ENCODE data around the gene PRPF6. TPM values are rescaled to one million over a fixed set of nuclear protein-coding genes. Genes with fewer than 3 reads are reported as not detected.

PRPF6 gene
- total and polyA plus RNA-seq, 5 donors from 2014 or later, result 61.8 to 85.3 (median 77.0) TPM

- Mint-ChIP-seq H3K9me3 (peaks cover 0 to 1% (median 0%) of the 10 kb centered on the region in 7 donors), H3K4me3 (peak overlapping the region; percentile 64 to 79 (median 72)), H3K36me3 (no peaks in the 10 kb centered on the region), H3K4me1 (peaks cover 0 to 46% (median 16%) of the 10 kb centered on the region in 4 donors), H3K27ac (peak overlapping the region in 2 of 3 donors; percentile 75 to 82), H3K27me3 (peaks cover 36% of the 10 kb centered on the region)
- DNase-seq, result no peak
- Histone ChIP-seq H3K27ac (ENCODE audit: insufficient read depth, low read length, poor library complexity, severe bottlenecking) (no peak overlapping the region), H3K36me3 (ENCODE audit: control insufficient read depth, insufficient read depth, low read length) (no peaks in the 10 kb centered on the region), H3K9me3 (ENCODE audit: control insufficient read depth in 2 of 2, low read length in 2 of 2) (no peaks in the 10 kb centered on the region), H3K27me3 (ENCODE audit: control insufficient read depth, insufficient read depth, low read length) (no peaks in the 10 kb centered on the region), H3K4me1 (ENCODE audit: control insufficient read depth, insufficient read depth, low read length, poor library complexity, severe bottlenecking) (peaks cover 40% of the 10 kb centered on the region), H3K4me3 (ENCODE audit: low read depth, low read length) (no peak overlapping the region)
- no peak for ATAC-seq (ENCODE audit: low read depth in 2 of 2)
Measured at GRCh38 chr20:64043768-64044167, 62.8 kb downstream of the PRPF6 start.

GRCh38 chr20:64044484-64045247 lies 63.7 kb downstream of the PRPF6 start:
- peaks cover 36% of the 10 kb centered on the region for H3K27me3 Mint-ChIP-seq
- H3K4me1 Mint-ChIP-seq, result peaks cover 0 to 45% (median 14%) of the 10 kb centered on the region in 4 donors
- H3K27ac Mint-ChIP-seq, result peak overlapping the region in 1 of 3 donors; percentile 29

GRCh38 chr20:64045346-64046011 lies 64.5 kb downstream of the PRPF6 start:
- no peak overlapping the region for H3K4me3 ChIP-seq (ENCODE audit: low read depth, low read length)
- peaks cover 0 to 41% (median 11%) of the 10 kb centered on the region in 4 donors for H3K4me1 Mint-ChIP-seq
- ATAC-seq (ENCODE audit: low read depth in 2 of 2) (no peak), DNase-seq (no peak)
- H3K36me3 ChIP-seq (ENCODE audit: control insufficient read depth, insufficient read depth, low read length), result no peaks in the 10 kb centered on the region
- H3K36me3 Mint-ChIP-seq, result no peaks in the 10 kb centered on the region
- H3K27me3 ChIP-seq (ENCODE audit: control insufficient read depth, insufficient read depth, low read length), result no peaks in the 10 kb centered on the region
- no peak overlapping the region for H3K27ac ChIP-seq (ENCODE audit: insufficient read depth, low read length, poor library complexity, severe bottlenecking)
- H3K9me3 ChIP-seq (ENCODE audit: control insufficient read depth in 2 of 2, low read length in 2 of 2), result no peaks in the 10 kb centered on the region
- peaks cover 0 to 1% (median 0%) of the 10 kb centered on the region in 7 donors for H3K9me3 Mint-ChIP-seq
- peak overlapping the region in 1 of 4 donors; percentile 38 for H3K4me3 Mint-ChIP-seq
- H3K4me1 ChIP-seq (ENCODE audit: control insufficient read depth, insufficient read depth, low read length, poor library complexity, severe bottlenecking), result peaks cover 31% of the 10 kb centered on the region
- H3K27me3 Mint-ChIP-seq, result peaks cover 38% of the 10 kb centered on the region
- H3K27ac Mint-ChIP-seq, result no peak overlapping the region

More at GRCh38 chr20:64044484-64045247, 63.7 kb downstream of the PRPF6 start:
- Histone ChIP-seq H3K27ac (ENCODE audit: insufficient read depth, low read length, poor library complexity, severe bottlenecking) (no peak overlapping the region), H3K4me1 (ENCODE audit: control insufficient read depth, insufficient read depth, low read length, poor library complexity, severe bottlenecking) (peaks cover 32% of the 10 kb centered on the region), H3K9me3 (ENCODE audit: control insufficient read depth in 2 of 2, low read length in 2 of 2) (no peaks in the 10 kb centered on the region), H3K27me3 (ENCODE audit: control insufficient read depth, insufficient read depth, low read length) (no peaks in the 10 kb centered on the region), H3K36me3 (ENCODE audit: control insufficient read depth, insufficient read depth, low read length) (no peaks in the 10 kb centered on the region), H3K4me3 (ENCODE audit: low read depth, low read length) (no peak overlapping the region)
- ATAC-seq (ENCODE audit: low read depth in 2 of 2) (no peak), DNase-seq (no peak)
- Mint-ChIP-seq H3K36me3 (no peaks in the 10 kb centered on the region), H3K4me3 (peak overlapping the region in 3 of 4 donors; percentile 11 to 47 (median 19)), H3K9me3 (peaks cover 0 to 1% (median 0%) of the 10 kb centered on the region in 7 donors)

- Histone ChIP-seq H3K4me3 (ENCODE audit: low read depth, low read length) (no peak overlapping the region), H3K27me3 (ENCODE audit: control insufficient read depth, insufficient read depth, low read length) (peaks cover 2% of the 10 kb centered on the region), H3K36me3 (ENCODE audit: control insufficient read depth, insufficient read depth, low read length) (no peaks in the 10 kb centered on the region), H3K9me3 (ENCODE audit: control insufficient read depth in 2 of 2, low read length in 2 of 2) (no peaks in the 10 kb centered on the region), H3K4me1 (ENCODE audit: control insufficient read depth, insufficient read depth, low read length, poor library complexity, severe bottlenecking) (peaks cover 16% of the 10 kb centered on the region), H3K27ac (ENCODE audit: insufficient read depth, low read length, poor library complexity, severe bottlenecking) (no peak overlapping the region)
- DNase-seq (no peak), ATAC-seq (ENCODE audit: low read depth in 2 of 2) (no peak)
- H3K27ac Mint-ChIP-seq, result peak overlapping the region in 1 of 3 donors; percentile 88
- H3K27me3 Mint-ChIP-seq, result peaks cover 50% of the 10 kb centered on the region
- H3K4me3 Mint-ChIP-seq, result peak overlapping the region in 1 of 4 donors; percentile 36
- H3K9me3 Mint-ChIP-seq, result peaks cover 0 to 1% (median 0%) of the 10 kb centered on the region in 7 donors
- peaks cover 0 to 30% (median 11%) of the 10 kb centered on the region in 4 donors for H3K4me1 Mint-ChIP-seq
- no peaks in the 10 kb centered on the region for H3K36me3 Mint-ChIP-seq
Measured at GRCh38 chr20:64047046-64047389, 66.1 kb downstream of the PRPF6 start.

GRCh38 chr20:64047968-64048401 lies 67.1 kb downstream of the PRPF6 start:
- ATAC-seq (ENCODE audit: low read depth in 2 of 2), result no peak

GRCh38 chr20:64048402-64049044 lies 67.6 kb downstream of the PRPF6 start:
- H3K4me1 Mint-ChIP-seq, result peaks cover 0 to 29% (median 10%) of the 10 kb centered on the region in 4 donors
- no peak overlapping the region for H3K4me3 ChIP-seq (ENCODE audit: low read depth, low read length)
- no peak overlapping the region for H3K27ac Mint-ChIP-seq
- peaks cover 0 to 2% (median 0%) of the 10 kb centered on the region in 7 donors for H3K9me3 Mint-ChIP-seq
- H3K4me3 Mint-ChIP-seq, result no peak overlapping the region
- H3K27ac ChIP-seq (ENCODE audit: insufficient read depth, low read length, poor library complexity, severe bottlenecking), result no peak overlapping the region
- peaks cover 2% of the 10 kb centered on the region for H3K27me3 ChIP-seq (ENCODE audit: control insufficient read depth, insufficient read depth, low read length)
- H3K36me3 Mint-ChIP-seq, result no peaks in the 10 kb centered on the region
- peaks cover 59% of the 10 kb centered on the region for H3K27me3 Mint-ChIP-seq
- H3K36me3 ChIP-seq (ENCODE audit: control insufficient read depth, insufficient read depth, low read length), result no peaks in the 10 kb centered on the region
- ATAC-seq (ENCODE audit: low read depth in 2 of 2) (no peak), DNase-seq (no peak)
- H3K9me3 ChIP-seq (ENCODE audit: control insufficient read depth in 2 of 2, low read length in 2 of 2), result no peaks in the 10 kb centered on the region
- H3K4me1 ChIP-seq (ENCODE audit: control insufficient read depth, insufficient read depth, low read length, poor library complexity, severe bottlenecking), result peaks cover 13% of the 10 kb centered on the region

More at GRCh38 chr20:64047968-64048401, 67.1 kb downstream of the PRPF6 start:
- no peak overlapping the region for H3K27ac ChIP-seq (ENCODE audit: insufficient read depth, low read length, poor library complexity, severe bottlenecking)
- peaks cover 2% of the 10 kb centered on the region for H3K27me3 ChIP-seq (ENCODE audit: control insufficient read depth, insufficient read depth, low read length)
- H3K9me3 Mint-ChIP-seq, result peaks cover 0 to 1% (median 0%) of the 10 kb centered on the region in 7 donors
- H3K36me3 ChIP-seq (ENCODE audit: control insufficient read depth, insufficient read depth, low read length), result no peaks in the 10 kb centered on the region
- H3K4me3 ChIP-seq (ENCODE audit: low read depth, low read length), result no peak overlapping the region
- peaks cover 55% of the 10 kb centered on the region for H3K27me3 Mint-ChIP-seq
- no peak overlapping the region for H3K27ac Mint-ChIP-seq
- peak overlapping the region in 1 of 4 donors; percentile 35 for H3K4me3 Mint-ChIP-seq
- no peak for DNase-seq
- no peaks in the 10 kb centered on the region for H3K9me3 ChIP-seq (ENCODE audit: control insufficient read depth in 2 of 2, low read length in 2 of 2)
- H3K4me1 ChIP-seq (ENCODE audit: control insufficient read depth, insufficient read depth, low read length, poor library complexity, severe bottlenecking), result peaks cover 13% of the 10 kb centered on the region
- H3K36me3 Mint-ChIP-seq, result no peaks in the 10 kb centered on the region
- peaks cover 0 to 28% (median 11%) of the 10 kb centered on the region in 4 donors for H3K4me1 Mint-ChIP-seq

- no peaks in the 10 kb centered on the region for H3K9me3 ChIP-seq (ENCODE audit: control insufficient read depth in 2 of 2, low read length in 2 of 2)
- Mint-ChIP-seq H3K4me3 (peak within 1 kb of the TSS in 3 of 4 donors; percentile 38 to 74 (median 69)), H3K9me3 (peaks cover 0 to 4% (median 0%) of the 10 kb centered on the region in 7 donors), H3K4me1 (peaks cover 0 to 23% (median 4%) of the 10 kb centered on the region in 4 donors), H3K27ac (no peak within 1 kb of the TSS), H3K36me3 (no peaks in the 10 kb centered on the region), H3K27me3 (peaks cover 53% of the 10 kb centered on the region)
- ATAC-seq (ENCODE audit: low read depth in 2 of 2) (peak in 1 of 2 donors; percentile 47), DNase-seq (peak in 1 of 3 donors; percentile 49)
- H3K27ac ChIP-seq (ENCODE audit: insufficient read depth, low read length, poor library complexity, severe bottlenecking), result no peak within 1 kb of the TSS
- no peak within 1 kb of the TSS for H3K4me3 ChIP-seq (ENCODE audit: low read depth, low read length)
- peaks cover 2% of the 10 kb centered on the region for H3K27me3 ChIP-seq (ENCODE audit: control insufficient read depth, insufficient read depth, low read length)
- H3K36me3 ChIP-seq (ENCODE audit: control insufficient read depth, insufficient read depth, low read length), result no peaks in the 10 kb centered on the region
- H3K4me1 ChIP-seq (ENCODE audit: control insufficient read depth, insufficient read depth, low read length, poor library complexity, severe bottlenecking), result peaks cover 13% of the 10 kb centered on the region
Measured at GRCh38 chr20:64049060-64049877, 68.3 kb downstream of the PRPF6 start, which contains the start of gene SOX18. TSS of gene SOX18 (minus strand) at chr20:64049639. CDS start at chr20:64049516, 123 bp downstream.

Measured in CD4-positive, CD25-positive, alpha-beta regulatory T cell (primary cell).